ENCODE measurements around the gene NFATC1. TPM values are rescaled to one million over a fixed set of nuclear protein-coding genes. Genes with fewer than 3 reads are reported as not detected.

Gene NFATC1
- total RNA-seq, 4 donors from 2014 or later, result 7.1 to 74.7 (median 28.4) TPM

- TF ChIP-seq CTCF (IDR thresholded peaks at IDR 0.05 in 4 of 5, conservative IDR thresholded peaks at IDR 0.05 in 1 of 5), result no peak
- no peak for TF ChIP-seq POLR2A (IDR thresholded peaks at IDR 0.05)
- Histone ChIP-seq H3K4me3 (no peak overlapping the region), H3K27me3 (peaks cover 0 to 3% (median 0%) of the 10 kb centered on the region in 3 donors), H3K9me3 (no peaks in the 10 kb centered on the region), H3K27ac (no peak overlapping the region), H3K4me1 (no peaks in the 10 kb centered on the region), H3K36me3 (no peaks in the 10 kb centered on the region)
- ATAC-seq (no peak), DNase-seq (no peak)
- intact Hi-C loops (cut with DNase I; ENCODE audit: low total_unique reads) (no loop called here), in situ Hi-C loops (cut with MboI; ENCODE audit: low sequenced_read_pairs in 4 of 4) (no loop called here)
Observed at GRCh38 chr18:79558933-79559416, 163.2 kb downstream of the NFATC1 start.

GRCh38 chr18:79559436-79559835 lies 163.7 kb downstream of the NFATC1 start:
- peaks cover 0 to 3% (median 0%) of the 10 kb centered on the region in 3 donors for H3K27me3 ChIP-seq
- intact Hi-C loops (cut with DNase I; ENCODE audit: low total_unique reads) (no loop called here), in situ Hi-C loops (cut with MboI; ENCODE audit: low sequenced_read_pairs in 4 of 4) (no loop called here)
- no peaks in the 10 kb centered on the region for H3K4me1 ChIP-seq
- ATAC-seq (no peak), DNase-seq (no peak)
- H3K9me3 ChIP-seq, result no peaks in the 10 kb centered on the region
- TF ChIP-seq CTCF (IDR thresholded peaks at IDR 0.05 in 4 of 5, conservative IDR thresholded peaks at IDR 0.05 in 1 of 5), result no peak
- TF ChIP-seq POLR2A (IDR thresholded peaks at IDR 0.05), result no peak
- H3K27ac ChIP-seq, result no peak overlapping the region
- no peaks in the 10 kb centered on the region for H3K36me3 ChIP-seq
- H3K4me3 ChIP-seq, result no peak overlapping the region

DNA sequence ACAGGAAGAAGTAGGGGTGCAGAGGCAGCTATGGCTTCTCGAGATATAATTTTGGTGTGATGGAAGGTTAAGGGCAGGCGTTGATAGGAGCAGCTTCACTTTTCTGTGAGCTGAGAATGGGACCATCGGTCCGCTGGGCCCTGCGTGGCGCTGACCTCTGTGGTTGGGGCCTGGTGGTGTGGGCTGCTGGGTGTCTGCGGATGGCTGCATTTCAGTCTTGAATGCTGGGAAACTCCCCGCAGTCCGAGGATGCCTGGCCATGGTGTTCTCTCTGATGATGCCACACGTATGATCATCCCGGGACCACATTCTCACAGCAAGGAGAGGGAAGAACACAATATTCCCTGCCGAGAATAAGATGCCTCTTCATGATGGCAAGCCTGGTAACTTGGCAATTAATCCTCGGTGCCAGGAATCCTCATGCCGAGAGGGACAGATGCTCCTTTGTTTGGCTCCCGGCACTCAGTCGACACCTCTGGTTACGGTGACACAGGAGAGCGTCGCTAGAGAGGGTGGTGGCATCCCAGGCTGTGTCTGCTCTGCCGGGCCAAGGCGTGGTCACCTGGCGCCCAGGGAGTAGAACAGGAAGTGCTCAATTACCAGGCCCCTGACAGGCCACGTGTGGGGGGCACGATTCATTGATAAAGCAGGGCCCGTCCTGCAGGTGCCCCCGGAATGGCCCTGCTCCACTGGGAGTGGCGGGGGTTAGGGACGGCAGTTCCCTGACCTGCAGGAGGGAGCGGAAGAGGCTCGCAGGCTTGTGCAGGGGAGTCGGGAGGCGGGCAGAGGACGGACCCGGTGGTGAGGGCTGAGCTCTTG lies 164.5 kb downstream of the NFATC1 start:
- TF ChIP-seq CTCF (IDR thresholded peaks at IDR 0.05 in 4 of 5, conservative IDR thresholded peaks at IDR 0.05 in 1 of 5) (no peak), POLR2A (IDR thresholded peaks at IDR 0.05) (no peak)
- ATAC-seq, result no peak
- intact Hi-C loops (cut with DNase I; ENCODE audit: low total_unique reads) (no loop called here), in situ Hi-C loops (cut with MboI; ENCODE audit: low sequenced_read_pairs in 4 of 4) (no loop called here)
- no peak for DNase-seq
- Histone ChIP-seq H3K4me1 (no peaks in the 10 kb centered on the region), H3K36me3 (no peaks in the 10 kb centered on the region), H3K27me3 (no peaks in the 10 kb centered on the region), H3K4me3 (no peak overlapping the region), H3K27ac (no peak overlapping the region), H3K9me3 (no peaks in the 10 kb centered on the region)

- TF ChIP-seq POLR2A (IDR thresholded peaks at IDR 0.05) (no peak), CTCF (IDR thresholded peaks at IDR 0.05 in 4 of 5, conservative IDR thresholded peaks at IDR 0.05 in 1 of 5) (no peak)
- Histone ChIP-seq H3K27ac (no peak overlapping the region), H3K4me1 (no peaks in the 10 kb centered on the region), H3K9me3 (no peaks in the 10 kb centered on the region), H3K36me3 (no peaks in the 10 kb centered on the region), H3K27me3 (no peaks in the 10 kb centered on the region), H3K4me3 (no peak overlapping the region)
- ATAC-seq, result no peak
- no peak for DNase-seq
- intact Hi-C loops (cut with DNase I; ENCODE audit: low total_unique reads), result no loop called here
- in situ Hi-C loops (cut with MboI; ENCODE audit: low sequenced_read_pairs in 4 of 4), result no loop called here
Observed at GRCh38 chr18:79560861-79561210, 165.1 kb downstream of the NFATC1 start.
